ENCODE measurements around the gene MRE11. TPM values are rescaled to one million over a fixed set of nuclear protein-coding genes. Genes with fewer than 3 reads are reported as not detected.

Gene MRE11
- total and polyA plus RNA-seq, 9 of the 15 experiments (the other 6 are each of a cell fraction or from before 2014, with no cell fraction given), result 18.3 to 45.2 (median 29.1) TPM

DNA sequence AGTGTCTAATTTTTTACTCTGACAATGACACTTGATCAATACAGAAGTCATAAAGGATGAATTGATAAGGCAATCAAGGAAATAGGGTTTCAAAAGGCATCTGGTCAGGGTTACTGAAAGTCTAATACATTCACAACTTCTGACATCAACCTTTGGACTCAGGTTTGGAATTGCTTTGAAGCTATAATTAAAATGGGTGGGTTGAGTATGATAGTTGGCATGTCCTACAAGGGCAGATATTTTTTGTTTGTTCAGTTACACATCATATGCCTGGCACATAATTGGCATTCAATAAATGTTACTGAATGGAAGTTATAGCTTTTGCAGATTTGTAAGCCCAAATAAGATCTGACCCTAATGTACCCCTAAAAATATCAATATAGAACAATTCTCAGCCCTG, 42.7 kb upstream of the MRE11 start (continued):
- TF ChIP-seq, protein P1, sequence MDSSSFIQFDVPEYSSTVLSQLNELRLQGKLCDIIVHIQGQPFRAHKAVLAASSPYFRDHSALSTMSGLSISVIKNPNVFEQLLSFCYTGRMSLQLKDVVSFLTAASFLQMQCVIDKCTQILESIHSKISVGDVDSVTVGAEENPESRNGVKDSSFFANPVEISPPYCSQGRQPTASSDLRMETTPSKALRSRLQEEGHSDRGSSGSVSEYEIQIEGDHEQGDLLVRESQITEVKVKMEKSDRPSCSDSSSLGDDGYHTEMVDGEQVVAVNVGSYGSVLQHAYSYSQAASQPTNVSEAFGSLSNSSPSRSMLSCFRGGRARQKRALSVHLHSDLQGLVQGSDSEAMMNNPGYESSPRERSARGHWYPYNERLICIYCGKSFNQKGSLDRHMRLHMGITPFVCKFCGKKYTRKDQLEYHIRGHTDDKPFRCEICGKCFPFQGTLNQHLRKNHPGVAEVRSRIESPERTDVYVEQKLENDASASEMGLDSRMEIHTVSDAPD (CRISPR knock-in tag; IDR thresholded peaks at IDR 0.05), result no peak
- TF ChIP-seq, protein P2, sequence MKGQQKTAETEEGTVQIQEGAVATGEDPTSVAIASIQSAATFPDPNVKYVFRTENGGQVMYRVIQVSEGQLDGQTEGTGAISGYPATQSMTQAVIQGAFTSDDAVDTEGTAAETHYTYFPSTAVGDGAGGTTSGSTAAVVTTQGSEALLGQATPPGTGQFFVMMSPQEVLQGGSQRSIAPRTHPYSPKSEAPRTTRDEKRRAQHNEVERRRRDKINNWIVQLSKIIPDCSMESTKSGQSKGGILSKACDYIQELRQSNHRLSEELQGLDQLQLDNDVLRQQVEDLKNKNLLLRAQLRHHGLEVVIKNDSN (CRISPR knock-in tag; IDR thresholded peaks at IDR 0.05), result no peak
- TF ChIP-seq MED1 (CRISPR knock-in tag; IDR thresholded peaks at IDR 0.05; ENCODE audit: borderline replicate concordance) (no peak), NR2C1 (IDR thresholded peaks at IDR 0.05) (no peak), NR2C1 (tag; IDR thresholded peaks at IDR 0.05) (no peak), ZNF24 (IDR thresholded peaks at IDR 0.05) (no peak), ZNF121 (CRISPR knock-in tag; conservative IDR thresholded peaks at IDR 0.05) (no peak), ZNF175 (CRISPR knock-in tag; IDR thresholded peaks at IDR 0.05; ENCODE audit: low read depth) (no peak)
- TF ChIP-seq, protein P3, sequence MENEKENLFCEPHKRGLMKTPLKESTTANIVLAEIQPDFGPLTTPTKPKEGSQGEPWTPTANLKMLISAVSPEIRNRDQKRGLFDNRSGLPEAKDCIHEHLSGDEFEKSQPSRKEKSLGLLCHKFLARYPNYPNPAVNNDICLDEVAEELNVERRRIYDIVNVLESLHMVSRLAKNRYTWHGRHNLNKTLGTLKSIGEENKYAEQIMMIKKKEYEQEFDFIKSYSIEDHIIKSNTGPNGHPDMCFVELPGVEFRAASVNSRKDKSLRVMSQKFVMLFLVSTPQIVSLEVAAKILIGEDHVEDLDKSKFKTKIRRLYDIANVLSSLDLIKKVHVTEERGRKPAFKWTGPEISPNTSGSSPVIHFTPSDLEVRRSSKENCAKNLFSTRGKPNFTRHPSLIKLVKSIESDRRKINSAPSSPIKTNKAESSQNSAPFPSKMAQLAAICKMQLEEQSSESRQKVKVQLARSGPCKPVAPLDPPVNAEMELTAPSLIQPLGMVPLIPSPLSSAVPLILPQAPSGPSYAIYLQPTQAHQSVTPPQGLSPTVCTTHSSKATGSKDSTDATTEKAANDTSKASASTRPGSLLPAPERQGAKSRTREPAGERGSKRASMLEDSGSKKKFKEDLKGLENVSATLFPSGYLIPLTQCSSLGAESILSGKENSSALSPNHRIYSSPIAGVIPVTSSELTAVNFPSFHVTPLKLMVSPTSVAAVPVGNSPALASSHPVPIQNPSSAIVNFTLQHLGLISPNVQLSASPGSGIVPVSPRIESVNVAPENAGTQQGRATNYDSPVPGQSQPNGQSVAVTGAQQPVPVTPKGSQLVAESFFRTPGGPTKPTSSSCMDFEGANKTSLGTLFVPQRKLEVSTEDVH (IDR thresholded peaks at IDR 0.05; ENCODE audit: low read depth, partially characterized antibody), result no peak

Measured in K562 (cell line).